HL-60 (cell line): ENCODE results near the gene DYRK1A.

Experiments
- POLR2AphosphoS5 ChIP-seq: IDR thresholded peaks from 2 replicates; pipeline ENCODE4 v1.6.1; 2012; ENCODE audit warnings: low read depth
- SPI1 ChIP-seq: IDR thresholded peaks from 2 replicates; pipeline ENCODE4 v1.6.1; 2012; ENCODE audit warnings: low read depth, mild to moderate bottlenecking, borderline replicate concordance
- TF ChIP-seq, protein P1 (sequence below): IDR thresholded peaks from one replicate; pipeline ENCODE4 v1.5.1; 2011; ENCODE audit warnings: low read length, control low read depth, inconsistent platforms; ENCODE audit not compliant: insufficient read depth

DNA sequence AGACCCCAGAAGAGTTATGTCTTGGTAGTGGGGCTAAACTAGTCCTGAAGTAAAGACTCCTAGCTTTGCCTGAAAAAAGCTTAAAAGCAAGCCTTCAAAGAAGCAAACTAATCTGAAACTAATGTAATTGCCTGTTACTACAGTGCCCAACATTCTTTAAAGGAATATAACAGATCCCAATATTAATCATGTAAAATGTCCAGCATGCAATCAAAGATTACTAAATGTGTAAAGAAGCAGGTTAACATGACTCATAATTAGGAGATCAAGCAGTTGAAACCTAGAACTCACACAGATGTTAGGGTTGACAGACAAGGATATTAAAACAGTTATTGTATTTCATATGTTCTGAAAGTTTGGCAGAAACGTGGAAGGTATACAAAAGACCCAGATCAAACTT, 17.8 kb downstream of the DYRK1A start:
- TF ChIP-seq, protein P1, sequence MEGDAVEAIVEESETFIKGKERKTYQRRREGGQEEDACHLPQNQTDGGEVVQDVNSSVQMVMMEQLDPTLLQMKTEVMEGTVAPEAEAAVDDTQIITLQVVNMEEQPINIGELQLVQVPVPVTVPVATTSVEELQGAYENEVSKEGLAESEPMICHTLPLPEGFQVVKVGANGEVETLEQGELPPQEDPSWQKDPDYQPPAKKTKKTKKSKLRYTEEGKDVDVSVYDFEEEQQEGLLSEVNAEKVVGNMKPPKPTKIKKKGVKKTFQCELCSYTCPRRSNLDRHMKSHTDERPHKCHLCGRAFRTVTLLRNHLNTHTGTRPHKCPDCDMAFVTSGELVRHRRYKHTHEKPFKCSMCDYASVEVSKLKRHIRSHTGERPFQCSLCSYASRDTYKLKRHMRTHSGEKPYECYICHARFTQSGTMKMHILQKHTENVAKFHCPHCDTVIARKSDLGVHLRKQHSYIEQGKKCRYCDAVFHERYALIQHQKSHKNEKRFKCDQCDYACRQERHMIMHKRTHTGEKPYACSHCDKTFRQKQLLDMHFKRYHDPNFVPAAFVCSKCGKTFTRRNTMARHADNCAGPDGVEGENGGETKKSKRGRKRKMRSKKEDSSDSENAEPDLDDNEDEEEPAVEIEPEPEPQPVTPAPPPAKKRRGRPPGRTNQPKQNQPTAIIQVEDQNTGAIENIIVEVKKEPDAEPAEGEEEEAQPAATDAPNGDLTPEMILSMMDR, result no peak
- TF ChIP-seq POLR2AphosphoS5 (no peak), SPI1 (no peak)
